B cell (primary cell): ENCODE results near the gene KIF1A. TPM values are rescaled to one million over a fixed set of nuclear protein-coding genes. Genes with fewer than 3 reads are reported as not detected.
"Not testable (repeated sequence)": the region's sequence is repeated elsewhere in the genome, so short reads cannot be mapped to it uniquely, and the experiment has no call there.

Source experiments
- ATAC-seq: fragments of 200-7000 bp; cut with Tn5 transposase; one replicate; pipeline ENCODE4 v1.10.0; 2021; ENCODE audit warnings: low read depth, mild to moderate bottlenecking, moderate number of reproducible peaks, moderate library complexity
- CTCF ChIA-PET: fragments of 350-600 bp; sonication (Branson Sonifier 250); formaldehyde crosslinking; loops from one replicate; lab custom pipeline; 2021; ENCODE audit warnings: antibody characterized with exemption, inconsistent platforms; lab: Charles Lee
- POLR2A ChIA-PET: fragments of 350-600 bp; sonication (Branson Sonifier 250); formaldehyde crosslinking; loops from one replicate; lab custom pipeline; 2021; ENCODE audit warnings: antibody characterized with exemption; lab: Charles Lee
- DNase-seq: peaks from one replicate; pipeline ENCODE4 v3.0.0; 2013
- H2AFZ ChIP-seq: 2 replicates; pipeline ENCODE4 v1.6.1; 2012; ENCODE audit warnings: mild to moderate bottlenecking, low read depth, low read length; ENCODE audit not compliant: insufficient read depth, poor library complexity, severe bottlenecking
- H3K27ac ChIP-seq, 2 donors: 1 replicate in 1 of 2; 2 replicates in 1 of 2; pipeline ENCODE4 v1.5.1; 2012 to 2013; ENCODE audit warnings: low read length in 2 of 2, mild to moderate bottlenecking in 2 of 2, moderate library complexity in 1 of 2
- H3K27me3 ChIP-seq, 4 experiments: fragments of 200-600 bp in 1 of 4; sonication (generic) in 1 of 4; replicated peaks in 1 of 4; 1 replicate in 2 of 4; 2 replicates in 2 of 4; pipeline versions ENCODE4 v1.6.1 to v1.7.0; 2013 to 2016; ENCODE audit warnings: low read length in 3 of 4, mild to moderate bottlenecking in 2 of 4, mixed read lengths in 1 of 4, moderate library complexity in 1 of 4; ENCODE audit not compliant: insufficient read depth in 4 of 4, control insufficient read depth in 3 of 4; ENCODE audit errors: control extremely low read depth in 1 of 4
- H3K36me3 ChIP-seq, 2 experiments: replicated peaks in 1 of 2; 1 replicate in 1 of 2; 2 replicates in 1 of 2; pipeline versions ENCODE4 v1.6.1 to v1.7.1; 2013; ENCODE audit warnings: low read length in 1 of 2; ENCODE audit not compliant: insufficient read depth in 2 of 2, control insufficient read depth in 1 of 2; ENCODE audit errors: control extremely low read depth in 1 of 2, extremely low read depth in 1 of 2
- H3K4me1 ChIP-seq, 2 donors: fragments of 200-600 bp in 1 of 2; sonication (generic) in 1 of 2; 1 replicate in 1 of 2; 2 replicates in 1 of 2; pipeline versions ENCODE4 v1.5.1 to v1.6.1; 2013 to 2017; ENCODE audit warnings: low read length in 2 of 2; ENCODE audit not compliant: control insufficient read depth in 2 of 2, insufficient read depth in 2 of 2
- H3K4me2 ChIP-seq: replicated peaks from 2 replicates; pipeline ENCODE3; 2012; ENCODE audit warnings: mild to moderate bottlenecking, low read depth, low read length; ENCODE audit not compliant: poor library complexity, severe bottlenecking
- H3K4me3 ChIP-seq, 5 experiments: fragments of 200-600 bp in 1 of 5; sonication (generic) in 1 of 5; 1 replicate in 3 of 5; 2 replicates in 2 of 5; pipeline versions ENCODE4 v1.5.1 to v1.7.0; 2011 to 2016; ENCODE audit warnings: low read length in 4 of 5, mild to moderate bottlenecking in 4 of 5, low read depth in 2 of 5, control low read depth in 1 of 5, moderate library complexity in 1 of 5; ENCODE audit not compliant: insufficient read depth in 1 of 5; ENCODE audit errors: control extremely low read depth in 1 of 5, extremely low read depth in 1 of 5
- H3K79me2 ChIP-seq: fragments of 200-600 bp; sonication (generic); one replicate; pipeline ENCODE4 v1.6.0; 2016; ENCODE audit warnings: low read length; ENCODE audit not compliant: control insufficient read depth, insufficient read depth
- H3K9ac ChIP-seq: fragments of 200-600 bp; sonication (generic); 2 replicates; pipeline ENCODE4 v1.6.1; 2017; ENCODE audit warnings: mild to moderate bottlenecking, low read length, moderate library complexity
- H3K9me3 ChIP-seq, 3 donors: one replicate each; pipeline versions ENCODE4 v1.6.1 to v1.7.1; 2013; ENCODE audit warnings: low read length in 2 of 3; ENCODE audit not compliant: control insufficient read depth in 2 of 3, insufficient read depth in 1 of 3; ENCODE audit errors: control extremely low read depth in 1 of 3
- H4K20me1 ChIP-seq: 2 replicates; pipeline ENCODE4 v1.6.0; 2012; ENCODE audit warnings: mild to moderate bottlenecking, low read length; ENCODE audit not compliant: insufficient read depth, control insufficient read depth, poor library complexity, severe bottlenecking
- H3K27ac Mint-ChIP-seq: one replicate; pipeline ENCODE4 v1.8.0; 2021; ENCODE audit warnings: mixed read lengths
- H3K27me3 Mint-ChIP-seq: one replicate; pipeline ENCODE4 v1.8.0; 2021; ENCODE audit warnings: mixed read lengths
- H3K4me1 Mint-ChIP-seq: one replicate; pipeline ENCODE4 v1.8.0; 2021; ENCODE audit warnings: mixed read lengths
- H3K4me3 Mint-ChIP-seq: one replicate; pipeline ENCODE4 v1.8.0; 2021; ENCODE audit warnings: mixed read lengths
- H3K9me3 Mint-ChIP-seq: one replicate; pipeline ENCODE4 v1.8.0; 2022; ENCODE audit warnings: mixed read lengths; ENCODE audit not compliant: insufficient read depth
- WGBS: methylation state at CpG from one replicate; pipeline ENCODE4 v1.1.5; 2013; ENCODE audit warnings: missing lambda C conversion rate; ENCODE audit not compliant: insufficient coverage; 5-methylcytosine and 5-hydroxymethylcytosine counted together
- intact Hi-C: fragments of 100-400 bp; cut with micrococcal nuclease; formaldehyde crosslinking; loops from one replicate; pipeline ENCODE4 v1.10.0; 2022
- polyA plus RNA-seq: library from polyadenylated mRNA; depleted of rRNA; stranded (reverse); fragments of >200 nt; gene quantifications from 2 replicates; pipeline ENCODE4 v1.2.3, GENCODE V29; 2012
- total RNA-seq, 2 donors: library from RNA; stranded (reverse); fragments of 120-200 nt in 1 of 2; gene quantifications; 1 replicate in 1 of 2; 2 replicates in 1 of 2; pipeline versions ENCODE4 v1.2.3 to v1.2.4, GENCODE V29; 2013 to 2022

Gene KIF1A
- total and polyA plus RNA-seq, 2 donors (not counting 1 experiment from before 2014, with no cell fraction given), result not detected

GRCh38 chr2:240698852-240699561 lies 121.0 kb downstream of the KIF1A start:
- H3K9ac ChIP-seq, H3K27ac Mint-ChIP-seq, H3K79me2 ChIP-seq, H3K4me3 Mint-ChIP-seq, H3K9me3 Mint-ChIP-seq, H3K4me3 ChIP-seq, H3K4me2 ChIP-seq, H3K27me3 Mint-ChIP-seq, ATAC-seq, H3K36me3 ChIP-seq, H2AFZ ChIP-seq, DNase-seq, H3K4me1 ChIP-seq, H3K27ac ChIP-seq, CTCF ChIA-PET, H3K27me3 ChIP-seq, intact Hi-C loops, H4K20me1 ChIP-seq, POLR2A ChIA-PET, H3K4me1 Mint-ChIP-seq, H3K9me3 ChIP-seq: not testable (repeated sequence)
- WGBS, result no CpG with 5 or more reads among the region's 33 CpGs

- CTCF ChIA-PET, intact Hi-C loops: not testable (repeated sequence)
Observed at GRCh38 chr2:240696469-240696868, 123.5 kb downstream of the KIF1A start.

GRCh38 chr2:240695593-240695992 lies 124.4 kb downstream of the KIF1A start:
- H3K9me3 ChIP-seq, H2AFZ ChIP-seq, CTCF ChIA-PET, H3K4me1 Mint-ChIP-seq, H3K27ac Mint-ChIP-seq, H3K9me3 Mint-ChIP-seq, H3K9ac ChIP-seq, H3K4me2 ChIP-seq, H3K27me3 Mint-ChIP-seq, POLR2A ChIA-PET, H3K27me3 ChIP-seq, H3K36me3 ChIP-seq, intact Hi-C loops, H3K4me3 Mint-ChIP-seq, H3K79me2 ChIP-seq, H3K4me1 ChIP-seq, ATAC-seq, H3K27ac ChIP-seq, H3K4me3 ChIP-seq, DNase-seq, H4K20me1 ChIP-seq: not testable (repeated sequence)
- WGBS, result no CpG with 5 or more reads among the region's 19 CpGs

More at GRCh38 chr2:240696469-240696868, 123.5 kb downstream of the KIF1A start:
- H3K27me3 ChIP-seq, H3K4me3 Mint-ChIP-seq, H3K4me2 ChIP-seq, H3K9me3 Mint-ChIP-seq, H3K27ac ChIP-seq, H2AFZ ChIP-seq, H3K36me3 ChIP-seq, H3K27ac Mint-ChIP-seq, DNase-seq, H3K4me1 ChIP-seq, H3K4me1 Mint-ChIP-seq, POLR2A ChIA-PET, H3K9me3 ChIP-seq, H3K27me3 Mint-ChIP-seq, H4K20me1 ChIP-seq, H3K79me2 ChIP-seq, ATAC-seq, H3K4me3 ChIP-seq, H3K9ac ChIP-seq: not testable (repeated sequence)
- no CpG with 5 or more reads among the region's 13 CpGs for WGBS

GRCh38 chr2:240694304-240694703 lies 125.7 kb downstream of the KIF1A start:
- POLR2A ChIA-PET, H3K27me3 Mint-ChIP-seq, H3K9me3 ChIP-seq, H3K4me1 ChIP-seq, H3K79me2 ChIP-seq, H4K20me1 ChIP-seq, CTCF ChIA-PET, DNase-seq, H3K9me3 Mint-ChIP-seq, ATAC-seq, H3K9ac ChIP-seq, H3K4me1 Mint-ChIP-seq, H3K27ac ChIP-seq, H3K4me2 ChIP-seq, H3K36me3 ChIP-seq, H3K4me3 Mint-ChIP-seq, H3K27ac Mint-ChIP-seq, H2AFZ ChIP-seq, H3K27me3 ChIP-seq, H3K4me3 ChIP-seq, intact Hi-C loops: not testable (repeated sequence)
- no CpG with 5 or more reads among the region's 12 CpGs for WGBS
